HUES64 (cell line): ENCODE results near the gene ZNF276.

ENCODE experiments used
- H3K27ac ChIP-seq: 2 replicates; pipeline ENCODE4 v1.7.0; 2013; ENCODE audit warnings: low read depth, low read length, inconsistent platforms
- H3K27me3 ChIP-seq: 2 replicates; pipeline ENCODE4 v1.6.1; 2013; ENCODE audit warnings: mild to moderate bottlenecking, low read length; ENCODE audit not compliant: insufficient read depth
- H3K36me3 ChIP-seq: 2 replicates; pipeline ENCODE4 v1.6.1; 2013; ENCODE audit warnings: mild to moderate bottlenecking, low read length; ENCODE audit not compliant: insufficient read depth
- H3K4me1 ChIP-seq: 2 replicates; pipeline ENCODE4 v1.6.1; 2013; ENCODE audit warnings: mild to moderate bottlenecking, low read length, moderate library complexity; ENCODE audit not compliant: insufficient read depth
- H3K4me3 ChIP-seq: 2 replicates; pipeline ENCODE4 v1.5.1; 2013; ENCODE audit warnings: mild to moderate bottlenecking, low read length, moderate library complexity
- H3K9ac ChIP-seq: 2 replicates; pipeline ENCODE4 v1.6.1; 2013; ENCODE audit warnings: mild to moderate bottlenecking, low read depth, low read length
- H3K9me3 ChIP-seq: 2 replicates; pipeline ENCODE4 v1.6.1; 2013; ENCODE audit warnings: low read depth, low read length; ENCODE audit not compliant: insufficient read depth
- WGBS: fragments of 150-250, 120-280 bp; methylation state at CpG from one replicate; pipeline ENCODE4 v1.1.7; 2013; ENCODE audit warnings: missing lambda C conversion rate; 5-methylcytosine and 5-hydroxymethylcytosine counted together

Gene ZNF276

GRCh38 chr16:89787365-89787805 is 66.0 kb downstream of the ZNF276 start:
- 98% methylated on average over 9 of the region's 9 CpGs for WGBS
- H3K9ac ChIP-seq, result no peak overlapping the region
- H3K9me3 ChIP-seq, result no peaks in the 10 kb centered on the region
- no peaks in the 10 kb centered on the region for H3K27me3 ChIP-seq
- no peaks in the 10 kb centered on the region for H3K4me1 ChIP-seq
- no peak overlapping the region for H3K27ac ChIP-seq
- H3K4me3 ChIP-seq, result no peak overlapping the region
- peaks cover 90% of the 10 kb centered on the region for H3K36me3 ChIP-seq
